GM12874 (cell line): ENCODE data around the gene ACTL8.

ENCODE experiments used
- CTCF ChIP-seq: IDR thresholded peaks from 2 replicates; pipeline ENCODE4 v1.5.1; 2011; ENCODE audit warnings: low read depth, mild to moderate bottlenecking, control low read depth, low read length, moderate library complexity; ENCODE audit not compliant: insufficient read depth

The ACTL8 gene

GRCh38 chr1:17744666-17745478, 10.3 kb upstream of the ACTL8 start:
- no peak for TF ChIP-seq CTCF

- TF ChIP-seq CTCF: no peak
Measured at GRCh38 chr1:17745479-17745955, 9.6 kb upstream of the ACTL8 start.

DNA sequence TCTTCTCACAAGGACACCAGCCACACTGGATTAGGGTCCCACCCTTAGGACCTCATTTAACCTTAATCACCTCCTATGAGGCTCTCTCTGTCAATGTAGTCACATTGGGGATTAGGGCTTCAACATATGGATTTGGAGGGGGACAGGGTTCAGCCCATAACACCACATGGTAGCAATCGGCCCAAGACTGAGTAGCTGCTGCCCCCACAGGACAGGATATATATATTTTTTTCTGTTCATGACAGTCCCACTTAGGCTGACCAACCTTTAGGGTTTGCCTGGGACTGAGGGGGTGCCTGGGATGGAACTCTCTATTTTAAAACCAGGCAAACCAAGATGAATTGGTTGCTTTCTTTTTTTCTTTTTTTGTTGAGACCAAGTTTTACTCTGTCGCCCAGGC, 8.2 kb upstream of the ACTL8 start:
- no peak for TF ChIP-seq CTCF

GRCh38 chr1:17750333-17750732, 4.8 kb upstream of the ACTL8 start:
- TF ChIP-seq CTCF: no peak

GRCh38 chr1:17752356-17752755, 2.8 kb upstream of the ACTL8 start:
- no peak for TF ChIP-seq CTCF

GRCh38 chr1:17757426-17757825, 2.3 kb downstream of the ACTL8 start:
- TF ChIP-seq CTCF: no peak

- TF ChIP-seq CTCF: peak; percentile 34; the same call in 1 of the 2 replicates
Measured at GRCh38 chr1:17759114-17759513, 4.0 kb downstream of the ACTL8 start.
